ENCODE results near the gene ILDR2. TPM values are rescaled to one million over a fixed set of nuclear protein-coding genes. Genes with fewer than 3 reads are reported as not detected.

ILDR2 gene
- total and polyA plus RNA-seq, 2 donors (not counting 1 experiment from before 2014, with no cell fraction given) = under 0.01 to 0.14 TPM

DNA sequence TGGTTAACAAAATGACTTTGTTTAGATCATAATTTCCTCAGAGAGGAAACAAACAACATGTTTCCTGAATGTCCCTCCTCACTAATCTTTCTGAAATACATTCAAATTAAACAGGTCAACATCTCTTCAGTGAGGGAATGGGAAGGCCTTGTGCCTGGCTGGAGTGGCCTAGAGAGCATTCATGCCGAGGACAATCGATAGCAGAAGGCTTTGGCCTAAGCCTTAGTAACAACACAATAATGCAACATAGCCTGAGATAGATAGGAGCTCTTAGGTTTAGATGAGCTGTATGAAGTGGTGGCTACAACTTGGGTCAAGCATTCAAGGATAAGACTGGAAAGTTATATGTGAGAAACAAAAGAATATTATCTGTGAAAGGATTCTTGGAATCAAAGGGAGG, 37.4 kb downstream of the ILDR2 start:
- H3K36me3 ChIP-seq (ENCODE audit: control insufficient read depth, insufficient read depth, low read length) = no peaks in the 10 kb centered on the region

GRCh38 chr1:166937329-166937728, 38.0 kb downstream of the ILDR2 start:
- Histone ChIP-seq H3K4me1 (ENCODE audit: control insufficient read depth, extremely low read depth, insufficient read depth, low read length) (no peaks in the 10 kb centered on the region), H3K4me3 (replicated peaks in 1 of 4; ENCODE audit: control extremely low read depth in 1 of 4, insufficient read depth in 1 of 4, low read depth in 3 of 4, low read length in 4 of 4) (no peak overlapping the region), H3K9me3 (ENCODE audit: control insufficient read depth, insufficient read depth, low read depth, low read length) (no peaks in the 10 kb centered on the region), H3K9ac (ENCODE audit: insufficient read depth, low read length) (no peak overlapping the region), H4K20me1 (ENCODE audit: control insufficient read depth, extremely low read depth, insufficient read depth, low read length) (no peaks in the 10 kb centered on the region), H3K4me2 (ENCODE audit: extremely low read depth, insufficient read depth, low read length) (no peak overlapping the region), H2AFZ (ENCODE audit: low read length) (no peak overlapping the region), H3K79me2 (ENCODE audit: control insufficient read depth, insufficient read depth, low read length) (no peaks in the 10 kb centered on the region), H3K27me3 (ENCODE audit: control insufficient read depth, insufficient read depth, low read length) (no peaks in the 10 kb centered on the region), H3K36me3 (ENCODE audit: control insufficient read depth, insufficient read depth, low read length) (no peaks in the 10 kb centered on the region), H3K27ac (ENCODE audit: insufficient read depth, low read length) (no peak overlapping the region)
- DNase-seq (ENCODE audit: low read depth in 2 of 2) = no peak
- TF ChIP-seq EZH2 (IDR thresholded peaks at IDR 0.05; ENCODE audit: low read length, missing control alignments) = no peak
- no peak for TF ChIP-seq CTCF (conservative IDR thresholded peaks at IDR 0.05 in 1 of 2, IDR thresholded peaks at IDR 0.05 in 1 of 2; ENCODE audit: low read depth in 1 of 2, low read length in 2 of 2)

More for the DNA sequence above, 37.4 kb downstream of the ILDR2 start:
- DNase-seq (ENCODE audit: low read depth in 2 of 2) = no peak
- H4K20me1 ChIP-seq (ENCODE audit: control insufficient read depth, extremely low read depth, insufficient read depth, low read length) = no peaks in the 10 kb centered on the region
- no peak overlapping the region for H3K4me2 ChIP-seq (ENCODE audit: extremely low read depth, insufficient read depth, low read length)
- no peak overlapping the region for H2AFZ ChIP-seq (ENCODE audit: low read length)
- no peaks in the 10 kb centered on the region for H3K79me2 ChIP-seq (ENCODE audit: control insufficient read depth, insufficient read depth, low read length)
- H3K9me3 ChIP-seq (ENCODE audit: control insufficient read depth, insufficient read depth, low read depth, low read length) = no peaks in the 10 kb centered on the region
- no peaks in the 10 kb centered on the region for H3K27me3 ChIP-seq (ENCODE audit: control insufficient read depth, insufficient read depth, low read length)
- TF ChIP-seq EZH2 (IDR thresholded peaks at IDR 0.05; ENCODE audit: low read length, missing control alignments) = no peak
- H3K4me1 ChIP-seq (ENCODE audit: control insufficient read depth, extremely low read depth, insufficient read depth, low read length) = no peaks in the 10 kb centered on the region
- no peak overlapping the region for H3K4me3 ChIP-seq (replicated peaks in 1 of 4; ENCODE audit: control extremely low read depth in 1 of 4, insufficient read depth in 1 of 4, low read depth in 3 of 4, low read length in 4 of 4)
- H3K9ac ChIP-seq (ENCODE audit: insufficient read depth, low read length) = no peak overlapping the region
- H3K27ac ChIP-seq (ENCODE audit: insufficient read depth, low read length) = no peak overlapping the region

DNA sequence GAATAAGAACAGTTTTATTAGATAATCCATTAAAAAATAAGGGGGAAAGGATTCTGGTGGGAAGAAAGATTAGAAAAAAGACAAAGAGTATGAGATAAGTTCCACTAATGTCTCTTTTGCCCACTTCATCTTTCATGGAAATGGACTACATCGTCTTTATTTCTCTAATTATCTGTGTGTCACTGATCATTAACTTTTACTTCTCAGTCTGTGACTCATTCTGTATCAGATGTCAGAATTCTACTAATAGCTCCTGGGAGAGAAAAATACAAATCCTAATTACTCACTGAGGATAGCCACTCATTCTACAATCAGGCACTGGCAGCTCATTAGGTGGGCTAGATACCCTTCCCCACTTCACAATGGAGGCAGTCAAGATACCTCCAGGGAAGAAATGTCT, 41.7 kb downstream of the ILDR2 start:
- Histone ChIP-seq H3K79me2 (ENCODE audit: control insufficient read depth, insufficient read depth, low read length) (no peaks in the 10 kb centered on the region), H4K20me1 (ENCODE audit: control insufficient read depth, extremely low read depth, insufficient read depth, low read length) (no peaks in the 10 kb centered on the region), H3K27me3 (ENCODE audit: control insufficient read depth, insufficient read depth, low read length) (no peaks in the 10 kb centered on the region), H3K9ac (ENCODE audit: insufficient read depth, low read length) (no peak overlapping the region), H3K27ac (ENCODE audit: insufficient read depth, low read length) (no peak overlapping the region), H3K36me3 (ENCODE audit: control insufficient read depth, insufficient read depth, low read length) (no peaks in the 10 kb centered on the region), H2AFZ (ENCODE audit: low read length) (no peak overlapping the region), H3K9me3 (ENCODE audit: control insufficient read depth, insufficient read depth, low read depth, low read length) (no peaks in the 10 kb centered on the region), H3K4me1 (ENCODE audit: control insufficient read depth, extremely low read depth, insufficient read depth, low read length) (no peaks in the 10 kb centered on the region), H3K4me2 (ENCODE audit: extremely low read depth, insufficient read depth, low read length) (no peak overlapping the region), H3K4me3 (replicated peaks in 1 of 4; ENCODE audit: control extremely low read depth in 1 of 4, insufficient read depth in 1 of 4, low read depth in 3 of 4, low read length in 4 of 4) (no peak overlapping the region)
- DNase-seq (ENCODE audit: low read depth in 2 of 2) = peak in 1 of 2 donors; percentile 34
- TF ChIP-seq EZH2 (IDR thresholded peaks at IDR 0.05; ENCODE audit: low read length, missing control alignments) = no peak
- TF ChIP-seq CTCF (conservative IDR thresholded peaks at IDR 0.05 in 1 of 2, IDR thresholded peaks at IDR 0.05 in 1 of 2; ENCODE audit: low read depth in 1 of 2, low read length in 2 of 2) = no peak
